WTC11 (cell line): ENCODE data around the gene HEATR5A. TPM values are rescaled to one million over a fixed set of nuclear protein-coding genes. Genes with fewer than 3 reads are reported as not detected.

Experiments
- ATAC-seq: fragments of 200-7000 bp; cut with Tn5 transposase; 2 replicates; pipeline ENCODE4 v1.10.0; 2021; ENCODE audit warnings: mild to moderate bottlenecking, moderate library complexity
- CTCF ChIA-PET: fragments of 300-600 bp; sonication (Branson Sonifier 250); formaldehyde crosslinking; loops from one replicate; lab custom pipeline; 2021; ENCODE audit warnings: antibody characterized with exemption; lab: Charles Lee
- POLR2A ChIA-PET: fragments of 350-600 bp; sonication (Branson Sonifier 250); formaldehyde crosslinking; loops from one replicate; lab custom pipeline; 2021; ENCODE audit warnings: antibody characterized with exemption; lab: Charles Lee
- DNase-seq: peaks from one replicate; pipeline ENCODE4 v3.0.0; 2021; ENCODE audit warnings: low spot score
- H3K27ac Mint-ChIP-seq: 2 replicates; pipeline ENCODE4 v1.8.0; 2021; ENCODE audit warnings: mixed read lengths
- H3K27me3 Mint-ChIP-seq: 2 replicates; pipeline ENCODE4 v1.8.0; 2021; ENCODE audit warnings: low read depth, mild to moderate bottlenecking, moderate library complexity, mixed read lengths
- H3K36me3 Mint-ChIP-seq: 2 replicates; pipeline ENCODE4 v1.8.0; 2021; ENCODE audit warnings: mixed read lengths
- H3K4me1 Mint-ChIP-seq: 2 replicates; pipeline ENCODE4 v1.8.0; 2022; ENCODE audit warnings: mixed read lengths
- H3K4me3 Mint-ChIP-seq: 2 replicates; pipeline ENCODE4 v1.8.0; 2021; ENCODE audit warnings: mild to moderate bottlenecking, moderate library complexity, mixed read lengths
- H3K9me3 Mint-ChIP-seq: 2 replicates; pipeline ENCODE4 v1.8.0; 2021; ENCODE audit warnings: mixed read lengths
- ARID4B ChIP-seq: sonication (generic); formaldehyde crosslinking; IDR thresholded peaks from 2 replicates; pipeline ENCODE4 v1.8.0; 2023; ENCODE audit warnings: missing genetic modification reagents, mild to moderate bottlenecking, borderline replicate concordance
- CBFB ChIP-seq: sonication (generic); formaldehyde crosslinking; IDR thresholded peaks from 2 replicates; pipeline ENCODE4 v1.8.1; 2022; ENCODE audit warnings: mild to moderate bottlenecking, low read depth, missing genetic modification reagents
- CDX4 ChIP-seq: fragments of 250-450 bp; sonication (Bioruptor Pico); IDR thresholded peaks from 2 replicates; pipeline ENCODE4 v1.9.0; 2021; ENCODE audit warnings: moderate library complexity, mild to moderate bottlenecking, inconsistent platforms, borderline replicate concordance
- CREB1 ChIP-seq: sonication (generic); formaldehyde crosslinking; IDR thresholded peaks from 2 replicates; pipeline ENCODE4 v1.8.0; 2023; ENCODE audit warnings: mild to moderate bottlenecking, missing genetic modification reagents
- CREM ChIP-seq: sonication (generic); formaldehyde crosslinking; IDR thresholded peaks from 2 replicates; pipeline ENCODE4 v1.8.1; 2022; ENCODE audit warnings: mild to moderate bottlenecking, missing genetic modification reagents, moderate library complexity
- E2F5 ChIP-seq: sonication (generic); formaldehyde crosslinking; IDR thresholded peaks from 2 replicates; pipeline ENCODE4 v1.8.1; 2022; ENCODE audit warnings: mild to moderate bottlenecking, moderate library complexity, missing genetic modification reagents
- FOXK1 ChIP-seq: sonication (generic); formaldehyde crosslinking; IDR thresholded peaks from 2 replicates; pipeline ENCODE4 v1.8.0; 2022; ENCODE audit warnings: mild to moderate bottlenecking, moderate library complexity, missing genetic modification reagents
- HMGXB4 ChIP-seq: sonication (generic); formaldehyde crosslinking; IDR thresholded peaks from 2 replicates; pipeline ENCODE4 v1.8.1; 2023; ENCODE audit warnings: mild to moderate bottlenecking, moderate library complexity, missing genetic modification reagents
- IRF2 ChIP-seq: sonication (generic); formaldehyde crosslinking; IDR thresholded peaks from 2 replicates; pipeline ENCODE4 v1.8.0; 2022; ENCODE audit warnings: low read depth, missing genetic modification reagents, borderline replicate concordance
- KAT7 ChIP-seq: sonication (generic); formaldehyde crosslinking; IDR thresholded peaks from 2 replicates; pipeline ENCODE4 v1.8.1; 2023; ENCODE audit warnings: missing genetic modification reagents, mild to moderate bottlenecking, borderline replicate concordance
- MAX ChIP-seq: sonication (generic); formaldehyde crosslinking; IDR thresholded peaks from 2 replicates; pipeline ENCODE4 v1.8.0; 2022; ENCODE audit warnings: mild to moderate bottlenecking, missing genetic modification reagents
- MLX ChIP-seq: sonication (generic); formaldehyde crosslinking; IDR thresholded peaks from 2 replicates; pipeline ENCODE4 v1.8.1; 2023; ENCODE audit warnings: mild to moderate bottlenecking, missing genetic modification reagents, moderate library complexity
- NFE2L1 ChIP-seq: sonication (generic); formaldehyde crosslinking; IDR thresholded peaks from 2 replicates; pipeline ENCODE4 v1.8.1; 2023; ENCODE audit warnings: missing genetic modification reagents
- NR2C2 ChIP-seq: sonication (generic); formaldehyde crosslinking; IDR thresholded peaks from 2 replicates; pipeline ENCODE4 v1.8.0; 2022; ENCODE audit warnings: mild to moderate bottlenecking, missing genetic modification reagents
- OVOL2 ChIP-seq: fragments of 250-450 bp; sonication (Bioruptor Pico); IDR thresholded peaks from 2 replicates; pipeline ENCODE4 v1.9.0; 2021; ENCODE audit warnings: mild to moderate bottlenecking, borderline replicate concordance
- SMAD3 ChIP-seq: sonication (generic); formaldehyde crosslinking; IDR thresholded peaks from 2 replicates; pipeline ENCODE4 v1.8.0; 2022; ENCODE audit warnings: missing genetic modification reagents, mild to moderate bottlenecking, borderline replicate concordance
- ZBTB21 ChIP-seq: sonication (generic); formaldehyde crosslinking; IDR thresholded peaks from 2 replicates; pipeline ENCODE4 v1.8.1; 2023; ENCODE audit warnings: mild to moderate bottlenecking, missing genetic modification reagents, borderline replicate concordance
- ZNF281 ChIP-seq: sonication (generic); formaldehyde crosslinking; IDR thresholded peaks from 2 replicates; pipeline ENCODE4 v1.8.0; 2023; ENCODE audit warnings: mild to moderate bottlenecking, missing genetic modification reagents
- total RNA-seq: library from RNA; stranded (reverse); gene quantifications from 3 replicates; pipeline ENCODE4 v1.2.3, GENCODE V29; 2021

Gene HEATR5A
- total RNA-seq, 1 experiment from 2014 or later = 36.2 TPM

GRCh38 chr14:31426663-31427062 lies 6.3 kb upstream of the HEATR5A start:
- H3K36me3 Mint-ChIP-seq = peaks cover 4% of the 10 kb centered on the region; the same call in 1 of the 2 replicates
- ATAC-seq = peak; percentile 83
- DNase-seq = no peak
- POLR2A ChIA-PET = no interaction called here
- 0 out of 2 replicates have a peak overlapping the region, but pooled peaks have one; percentile 2 for H3K4me3 Mint-ChIP-seq
- TF ChIP-seq ARID4B (CRISPR knock-in tag) = no peak
- no peak for TF ChIP-seq NR2C2
- TF ChIP-seq E2F5 (CRISPR knock-in tag) = no peak
- no peak for TF ChIP-seq KAT7 (CRISPR knock-in tag)
- TF ChIP-seq SMAD3 = no peak
- no peak for TF ChIP-seq NFE2L1 (CRISPR knock-in tag)
- no peak for TF ChIP-seq OVOL2 (CRISPR knock-in tag)
- TF ChIP-seq MLX (CRISPR knock-in tag) = no peak
- TF ChIP-seq CREB1 (CRISPR knock-in tag) = no peak
- no peak for TF ChIP-seq FOXK1 (CRISPR knock-in tag)
- no peak for TF ChIP-seq ZNF281 (CRISPR knock-in tag)
- no peak for TF ChIP-seq IRF2 (CRISPR knock-in tag)
- TF ChIP-seq MAX (CRISPR knock-in tag) = no peak
- no peak for TF ChIP-seq CDX4
- TF ChIP-seq CREM (CRISPR knock-in tag) = no peak
- peak overlapping the region; percentile 93 for H3K27ac Mint-ChIP-seq
- H3K9me3 Mint-ChIP-seq = peaks cover 4% of the 10 kb centered on the region
- CTCF ChIA-PET = interaction anchor here (1.6 to 1.7 kb wide), 2 partner anchors 9 to 30 kb away, joined by 3 to 4 read pairs; partner anchors contain the start of gene DTD2
- no peaks in the 10 kb centered on the region for H3K27me3 Mint-ChIP-seq
- peaks cover 16% of the 10 kb centered on the region for H3K4me1 Mint-ChIP-seq

GRCh38 chr14:31425905-31426304 lies 5.6 kb upstream of the HEATR5A start:
- DNase-seq (no peak), ATAC-seq (no peak)
- Mint-ChIP-seq H3K27me3 (no peaks in the 10 kb centered on the region), H3K9me3 (no peaks in the 10 kb centered on the region), H3K36me3 (no peaks in the 10 kb centered on the region), H3K27ac (no peak overlapping the region), H3K4me1 (peaks cover 22% of the 10 kb centered on the region)
- ChIA-PET CTCF (interaction anchor here (1.6 kb wide), 1 partner anchor 31 kb away, joined by 3 read pairs; the partner anchor contains the start of gene DTD2), POLR2A (no interaction called here)
- TF ChIP-seq CREB1 (CRISPR knock-in tag) (no peak), HMGXB4 (CRISPR knock-in tag) (no peak), ZBTB21 (CRISPR knock-in tag) (no peak), CBFB (CRISPR knock-in tag) (no peak)
- TF ChIP-seq, all 79 proteins: peak for 0
- H3K4me3 Mint-ChIP-seq = no peak overlapping the region
